H1 (cell line): ENCODE results near the gene SRRM5. TPM values are rescaled to one million over a fixed set of nuclear protein-coding genes. Genes with fewer than 3 reads are reported as not detected.

Experiments
- CTCF ChIA-PET: fragments of 300-600 bp; sonication (Branson Sonifier 250); formaldehyde crosslinking; loops from one replicate; lab custom pipeline; 2021; ENCODE audit not compliant: partially characterized antibody; lab: Charles Lee
- POLR2A ChIA-PET: fragments of 300-600 bp; sonication (Branson Sonifier 250); formaldehyde crosslinking; loops from one replicate; lab custom pipeline; 2021; ENCODE audit warnings: inconsistent platforms; ENCODE audit not compliant: partially characterized antibody; lab: Charles Lee
- DNase-seq, 2 experiments: peaks; one replicate each; pipeline versions ENCODE4 v3.0.0 to v3.0.0-alpha.2; 2010 to 2022; ENCODE audit warnings: low spot score in 2 of 2, low read depth in 1 of 2, mixed read lengths in 1 of 2
- FAIRE-seq: peaks from 2 replicates; lab custom pipeline; 2011; peaks lifted over from hg19 to GRCh38; lab: Jason Lieb, UNC
- H2AFZ ChIP-seq: 2 replicates; pipeline ENCODE4 v1.8.1; 2012; ENCODE audit warnings: low read length, inconsistent platforms
- H2AK5ac ChIP-seq: 2 replicates; pipeline ENCODE4 v1.6.1; 2013; ENCODE audit warnings: low read depth, low read length
- H2BK120ac ChIP-seq: replicated peaks from 2 replicates; pipeline ENCODE3; 2013; ENCODE audit warnings: low read depth, low read length, inconsistent platforms
- H2BK12ac ChIP-seq: 2 replicates; pipeline ENCODE4 v1.6.1; 2013; ENCODE audit warnings: low read depth, low read length
- H2BK15ac ChIP-seq: 2 replicates; pipeline ENCODE4 v1.6.1; 2013; ENCODE audit warnings: low read length
- H2BK20ac ChIP-seq: 2 replicates; pipeline ENCODE4 v1.6.1; 2013; ENCODE audit warnings: low read length
- H2BK5ac ChIP-seq: 2 replicates; pipeline ENCODE4 v1.6.1; 2013; ENCODE audit warnings: low read depth, low read length
- H3K14ac ChIP-seq: 2 replicates; pipeline ENCODE4 v1.6.1; 2013; ENCODE audit warnings: inconsistent platforms; ENCODE audit not compliant: insufficient read length
- H3K18ac ChIP-seq: 2 replicates; pipeline ENCODE4 v1.6.1; 2013; ENCODE audit warnings: low read length; ENCODE audit errors: extremely low read depth
- H3K23ac ChIP-seq: 2 replicates; pipeline ENCODE4 v1.6.1; 2013; ENCODE audit warnings: inconsistent platforms; ENCODE audit not compliant: insufficient read length
- H3K23me2 ChIP-seq: 2 replicates; pipeline ENCODE4 v1.6.1; 2013; ENCODE audit warnings: low read depth, low read length
- H3K27ac ChIP-seq: 2 replicates; pipeline ENCODE4 v1.6.1; 2011; ENCODE audit warnings: low read depth, low read length, inconsistent platforms
- H3K27me3 ChIP-seq, 4 experiments: replicated peaks in 1 of 4; 1 replicate in 1 of 4; 2 replicates in 3 of 4; pipeline versions ENCODE4 v1.6.1 to v1.8.1; 2011 to 2013; ENCODE audit warnings: low read length in 3 of 4, mild to moderate bottlenecking in 3 of 4, inconsistent platforms in 2 of 4, mixed read lengths in 2 of 4, moderate library complexity in 1 of 4; ENCODE audit not compliant: control insufficient read depth in 3 of 4, insufficient read depth in 3 of 4; ENCODE audit errors: extremely low read depth in 1 of 4
- H3K36me3 ChIP-seq, 4 experiments: 2 replicates each; pipeline versions ENCODE4 v1.6.1 to v1.8.1; 2011 to 2013; ENCODE audit warnings: mild to moderate bottlenecking in 4 of 4, low read length in 3 of 4, moderate library complexity in 2 of 4, control low read depth in 1 of 4, inconsistent platforms in 1 of 4; ENCODE audit not compliant: insufficient read depth in 4 of 4, control insufficient read depth in 2 of 4
- H3K4ac ChIP-seq: replicated peaks from 2 replicates; pipeline ENCODE3; 2013; ENCODE audit warnings: low read length, low read depth, mixed read lengths, inconsistent platforms; ENCODE audit not compliant: insufficient read length
- H3K4me1 ChIP-seq, 4 experiments: replicated peaks in 1 of 4; 1 replicate in 1 of 4; 2 replicates in 3 of 4; pipeline versions ENCODE4 v1.6.1 to v1.8.1; 2011 to 2013; ENCODE audit warnings: low read length in 3 of 4, inconsistent platforms in 2 of 4, mixed read lengths in 1 of 4; ENCODE audit not compliant: insufficient read depth in 4 of 4, control insufficient read depth in 3 of 4
- H3K4me2 ChIP-seq, 2 experiments: 2 replicates each; pipeline versions ENCODE4 v1.6.1 to v1.8.1; 2011 to 2013; ENCODE audit warnings: low read depth in 2 of 2, low read length in 2 of 2, control low read depth in 1 of 2, inconsistent platforms in 1 of 2, mild to moderate bottlenecking in 1 of 2; ENCODE audit not compliant: insufficient read depth in 1 of 2
- H3K4me3 ChIP-seq, 4 experiments: fragments of 200-600, 300-600 bp in 1 of 4; sonication (generic), shearing (Covaris generic), sonication (Bioruptor Twin) in 1 of 4; 2 replicates each; pipeline versions ENCODE4 v1.5.1 to v1.8.1; 2011 to 2016; ENCODE audit warnings: low read length in 4 of 4, low read depth in 3 of 4, control low read depth in 2 of 4, inconsistent platforms in 2 of 4, mild to moderate bottlenecking in 2 of 4, mixed read lengths in 1 of 4, moderate library complexity in 1 of 4; ENCODE audit not compliant: insufficient read depth in 2 of 4; ENCODE audit errors: extremely low read depth in 1 of 4
- H3K56ac ChIP-seq: replicated peaks from 2 replicates; pipeline ENCODE3; 2013; ENCODE audit warnings: low read depth, mild to moderate bottlenecking, mixed read lengths, low read length, inconsistent platforms; ENCODE audit not compliant: insufficient read length
- H3K79me1 ChIP-seq: 2 replicates; pipeline ENCODE4 v1.6.1; 2013; ENCODE audit warnings: low read depth, low read length, control low read depth
- H3K79me2 ChIP-seq, 2 experiments: 2 replicates each; pipeline versions ENCODE4 v1.6.1 to v1.8.1; 2012 to 2013; ENCODE audit warnings: low read length in 2 of 2, mild to moderate bottlenecking in 2 of 2, inconsistent platforms in 1 of 2; ENCODE audit not compliant: insufficient read depth in 2 of 2, control insufficient read depth in 1 of 2
- H3K9ac ChIP-seq, 4 experiments: replicated peaks in 1 of 4; 1 replicate in 1 of 4; 2 replicates in 3 of 4; pipeline versions ENCODE4 v1.6.1 to v1.8.1; 2011 to 2013; ENCODE audit warnings: low read depth in 3 of 4, low read length in 3 of 4, control low read depth in 2 of 4, mild to moderate bottlenecking in 2 of 4, moderate library complexity in 2 of 4, inconsistent platforms in 1 of 4; ENCODE audit errors: extremely low read depth in 1 of 4
- H3K9me3 ChIP-seq, 2 experiments: 2 replicates each; pipeline versions ENCODE4 v1.6.1 to v1.8.1; 2012 to 2013; ENCODE audit warnings: mild to moderate bottlenecking in 2 of 2, moderate library complexity in 2 of 2, control low read depth in 1 of 2, inconsistent platforms in 1 of 2, low read depth in 1 of 2, low read length in 1 of 2, mixed read lengths in 1 of 2; ENCODE audit not compliant: insufficient read depth in 2 of 2
- H4K20me1 ChIP-seq, 2 experiments: replicated peaks in 1 of 2; 2 replicates each; pipeline versions ENCODE3 to v1.8.1; 2011 to 2013; ENCODE audit warnings: inconsistent platforms in 2 of 2, low read length in 2 of 2, mild to moderate bottlenecking in 1 of 2; ENCODE audit not compliant: insufficient read depth in 2 of 2, control insufficient read depth in 1 of 2
- H4K5ac ChIP-seq: 2 replicates; pipeline ENCODE4 v1.6.1; 2013; ENCODE audit warnings: low read length, low read depth, mixed read lengths, inconsistent platforms; ENCODE audit not compliant: insufficient read length
- H4K8ac ChIP-seq: 2 replicates; pipeline ENCODE4 v1.8.0; 2013; ENCODE audit warnings: mild to moderate bottlenecking, moderate library complexity, low read length, inconsistent platforms; ENCODE audit not compliant: insufficient read depth; ENCODE audit errors: extremely low read depth
- H4K91ac ChIP-seq: replicated peaks from 2 replicates; pipeline ENCODE3; 2013; ENCODE audit warnings: low read length, mixed read lengths, inconsistent platforms; ENCODE audit not compliant: insufficient read length
- FOSL1 ChIP-seq: IDR thresholded peaks from 2 replicates; pipeline ENCODE4 v1.6.1; 2011; ENCODE audit warnings: mild to moderate bottlenecking, low read depth, low read length, moderate library complexity; ENCODE audit not compliant: insufficient read depth
- SIX5 ChIP-seq: IDR thresholded peaks from 2 replicates; pipeline ENCODE4 v1.6.1; 2011; ENCODE audit warnings: mild to moderate bottlenecking, low read depth, low read length
- WGBS, 2 experiments: shearing (Covaris generic) in 1 of 2; methylation state at CpG; one replicate each; pipeline versions ENCODE4 v1.1.6 to v1.1.7; 2013 to 2015; ENCODE audit warnings: low lambda C conversion rate in 2 of 2, mixed read lengths in 2 of 2, inconsistent platforms in 1 of 2, low coverage in 1 of 2, missing lambda C conversion rate in 1 of 2; ENCODE audit not compliant: insufficient replicate concordance in 2 of 2, insufficient coverage in 1 of 2, insufficient read length in 1 of 2; ENCODE audit errors: extremely low coverage in 1 of 2, missing lambda C conversion rate in 1 of 2; 5-methylcytosine and 5-hydroxymethylcytosine counted together
- polyA plus RNA-seq, 7 experiments: library from polyadenylated mRNA; depleted of rRNA in 3 of 7; stranded (reverse) in 5 of 7; unstranded in 2 of 7; fragments of >200 nt in 5 of 7; fragments of 200-250 nt in 2 of 7; gene quantifications; 1 replicate in 5 of 7; 2 replicates in 1 of 7; 4 replicates in 1 of 7; pipeline versions ENCODE4 v1.2.1 to v1.2.3, GENCODE V29; 2011 to 2013; ENCODE audit warnings: missing spikeins in 2 of 7, mixed read lengths in 2 of 7
- total RNA-seq: library from RNA; stranded (reverse); fragmentation: NEBNext Ultra II Directional; extraction: Animal tissue kit (Norgen Biotek cat#: 25700); gene quantifications from 2 replicates; pipeline ENCODE4 v1.2.1, GENCODE V29; 2021
- TF ChIP-seq, protein P1 (sequence below): IDR thresholded peaks from 2 replicates; pipeline ENCODE4 v1.6.1; 2011; ENCODE audit warnings: low read depth, mild to moderate bottlenecking, low read length; ENCODE audit not compliant: insufficient read depth

SRRM5 gene
- total and polyA plus RNA-seq, 2 of the 8 experiments (the other 6 are each of a cell fraction or from before 2014, with no cell fraction given), result 0.06 to 0.11 TPM

DNA sequence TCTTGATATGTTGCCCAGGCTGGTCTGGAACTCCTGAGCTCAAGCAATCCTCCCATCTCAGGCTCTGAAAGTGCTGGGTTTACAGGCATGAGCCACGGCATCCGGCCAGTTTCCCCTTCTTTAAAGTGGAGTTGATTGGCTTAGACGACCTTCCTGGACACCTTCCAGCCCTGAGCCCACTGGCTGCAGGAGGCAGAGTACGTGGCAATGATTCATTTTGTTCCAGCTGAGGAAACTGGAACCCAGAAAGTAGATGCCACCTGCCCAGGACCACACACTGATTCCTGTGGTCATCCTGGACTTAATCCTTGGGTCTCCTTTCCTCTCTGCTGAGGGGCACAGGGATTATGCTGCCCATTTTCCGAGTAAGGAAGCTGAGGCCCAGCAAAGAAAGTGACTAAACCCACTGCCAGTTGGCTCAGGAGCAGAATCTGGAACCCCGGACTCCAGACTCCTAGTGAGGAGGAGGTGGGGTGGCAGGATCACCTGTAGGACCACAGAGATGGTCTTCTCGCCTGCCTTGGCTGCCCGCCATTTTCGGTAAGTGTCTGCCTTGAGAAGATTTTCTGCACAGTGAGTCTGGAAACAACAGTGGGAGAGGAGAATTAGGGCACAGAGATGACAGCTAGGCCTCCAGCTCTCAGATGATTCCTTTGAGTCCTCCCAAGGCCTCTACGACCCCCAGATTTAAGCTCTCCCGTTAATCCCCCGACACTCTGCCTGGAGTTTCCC, 37.3 kb upstream of the SRRM5 start:
- Histone ChIP-seq H4K5ac (no peak overlapping the region), H3K23ac (no peak overlapping the region), H3K9me3 (no peaks in the 10 kb centered on the region), H4K91ac (no peak overlapping the region), H3K36me3 (no peaks in the 10 kb centered on the region; a peak in 2 of 8 replicates), H2BK15ac (no peak overlapping the region), H3K4me1 (peaks cover 0 to 16% (median 10%) of the 10 kb centered on the region in 4 experiments; a peak in 6 of 7 replicates), H2BK5ac (no peak overlapping the region), H3K4me3 (peak overlapping the region; percentile 66 to 89 (median 76)), H3K79me1 (peaks cover 11% of the 10 kb centered on the region), H2BK20ac (0 out of 2 replicates have a peak overlapping the region, but pooled peaks have one; percentile 37), H3K14ac (no peak overlapping the region), H3K56ac (no peak overlapping the region), H3K9ac (peak overlapping the region; percentile 46 to 84 (median 68)), H3K4me2 (peak overlapping the region; percentile 79 to 82), H4K8ac (peak overlapping the region; percentile 76; the same call in 1 of the 2 replicates), H2AK5ac (no peak overlapping the region), H2BK12ac (peak overlapping the region; percentile 50; the same call in 1 of the 2 replicates), H4K20me1 (peaks cover 0 to 4% of the 10 kb centered on the region in 2 experiments), H3K18ac (no peak overlapping the region), H2AFZ (no peak overlapping the region), H3K27ac (peak overlapping the region; percentile 48), H3K27me3 (no peaks in the 10 kb centered on the region), H3K4ac (no peak overlapping the region), H3K79me2 (peaks cover 0 to 8% of the 10 kb centered on the region in 2 experiments; a peak in 2 of 4 replicates), H3K23me2 (peaks cover 12% of the 10 kb centered on the region), H2BK120ac (no peak overlapping the region)
- no peak for TF ChIP-seq FOSL1
- TF ChIP-seq, protein P1, sequence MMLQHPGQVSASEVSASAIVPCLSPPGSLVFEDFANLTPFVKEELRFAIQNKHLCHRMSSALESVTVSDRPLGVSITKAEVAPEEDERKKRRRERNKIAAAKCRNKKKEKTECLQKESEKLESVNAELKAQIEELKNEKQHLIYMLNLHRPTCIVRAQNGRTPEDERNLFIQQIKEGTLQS, result no peak
- TF ChIP-seq SIX5, result no peak
- DNase-seq (no peak), FAIRE-seq (no peak)
- POLR2A ChIA-PET, result interaction anchor here (0.6 to 5.2 kb wide), 10 partner anchors 8 to 41 kb away, joined by 3 to 36 read pairs (median 4); partner anchors contain the start of genes IRGQ, ZNF575 and ZNF576
- CTCF ChIA-PET, result interaction anchor here (0.7 to 3.2 kb wide), 9 partner anchors 9 to 55 kb away, joined by 3 to 26 read pairs (median 4); partner anchors contain the start of gene ZNF575
- WGBS, 2 experiments, result 71% methylated on average over 12 of the region's 12 CpGs; no CpG with 5 or more reads in 1 of the 2 experiments
